Astrocyte (in vitro differentiated cells and primary cell): Measurements from ENCODE around the gene B4GALNT2. TPM values are rescaled to one million over a fixed set of nuclear protein-coding genes. Genes with fewer than 3 reads are reported as not detected.

ENCODE experiments used
- DNase-seq: peaks from one replicate; pipeline ENCODE4 v3.0.0-alpha.2; 2010; ENCODE audit warnings: low read depth
- FAIRE-seq: peaks from 2 replicates; lab custom pipeline; 2011; peaks lifted over from hg19 to GRCh38; lab: Jason Lieb, UNC
- H2AFZ ChIP-seq: 2 replicates; pipeline ENCODE4 v1.6.0; 2012; ENCODE audit warnings: low read depth, low read length, inconsistent platforms
- H3K27ac ChIP-seq: 2 replicates; pipeline ENCODE4 v1.5.1; 2011; ENCODE audit warnings: low read depth, low read length, inconsistent platforms
- H3K27me3 ChIP-seq: 2 replicates; pipeline ENCODE4 v1.6.0; 2011; ENCODE audit warnings: low read length, inconsistent platforms; ENCODE audit not compliant: insufficient read depth
- H3K36me3 ChIP-seq: 2 replicates; pipeline ENCODE4 v1.5.1; 2011; ENCODE audit warnings: low read length, inconsistent platforms; ENCODE audit not compliant: insufficient read depth
- H3K4me1 ChIP-seq: 2 replicates; pipeline ENCODE4 v1.5.1; 2011; ENCODE audit warnings: low read length, inconsistent platforms; ENCODE audit not compliant: insufficient read depth
- H3K4me2 ChIP-seq: 2 replicates; pipeline ENCODE4 v1.6.0; 2012; ENCODE audit warnings: low read length, inconsistent platforms
- H3K4me3 ChIP-seq: 2 replicates; pipeline ENCODE4 v1.5.1; 2011; ENCODE audit warnings: low read depth, mild to moderate bottlenecking, low read length, inconsistent platforms; ENCODE audit not compliant: insufficient read depth
- H3K79me2 ChIP-seq: 2 replicates; pipeline ENCODE4 v1.6.0; 2012; ENCODE audit warnings: mild to moderate bottlenecking, low read length, inconsistent platforms; ENCODE audit not compliant: insufficient read depth
- H3K9ac ChIP-seq: 2 replicates; pipeline ENCODE4 v1.6.0; 2012; ENCODE audit warnings: mild to moderate bottlenecking, low read length, inconsistent platforms
- H3K9me3 ChIP-seq: 2 replicates; pipeline ENCODE4 v1.5.1; 2012; ENCODE audit warnings: low read depth, mild to moderate bottlenecking, low read length, inconsistent platforms; ENCODE audit not compliant: insufficient read depth
- H4K20me1 ChIP-seq: 2 replicates; pipeline ENCODE4 v1.6.0; 2012; ENCODE audit warnings: low read length, inconsistent platforms; ENCODE audit not compliant: insufficient read depth
- H3K27ac Mint-ChIP-seq: one replicate; pipeline ENCODE4 v1.8.0; 2021; ENCODE audit warnings: mild to moderate bottlenecking, mixed read lengths; ENCODE audit not compliant: unreplicated experiment
- H3K27me3 Mint-ChIP-seq: one replicate; pipeline ENCODE4 v1.8.0; 2021; ENCODE audit warnings: low read depth, mixed read lengths; ENCODE audit not compliant: unreplicated experiment
- H3K36me3 Mint-ChIP-seq: one replicate; pipeline ENCODE4 v1.8.0; 2021; ENCODE audit warnings: low read depth, mixed read lengths; ENCODE audit not compliant: unreplicated experiment
- H3K4me1 Mint-ChIP-seq: one replicate; pipeline ENCODE4 v1.8.0; 2021; ENCODE audit warnings: low read depth, mixed read lengths; ENCODE audit not compliant: unreplicated experiment
- H3K4me3 Mint-ChIP-seq: one replicate; pipeline ENCODE4 v1.8.0; 2021; ENCODE audit warnings: mild to moderate bottlenecking, moderate library complexity, mixed read lengths; ENCODE audit not compliant: unreplicated experiment
- H3K9me3 Mint-ChIP-seq: one replicate; pipeline ENCODE4 v1.8.0; 2021; ENCODE audit warnings: mild to moderate bottlenecking, mixed read lengths; ENCODE audit not compliant: unreplicated experiment
- CTCF ChIP-seq: IDR thresholded peaks from 2 replicates; pipeline ENCODE4 v1.5.1; 2011; ENCODE audit warnings: low read depth, mild to moderate bottlenecking, inconsistent platforms, low read length, moderate library complexity; ENCODE audit not compliant: insufficient read depth
- EZH2 ChIP-seq: IDR thresholded peaks from 2 replicates; pipeline ENCODE4 v1.6.1; 2012; ENCODE audit warnings: mild to moderate bottlenecking, low read length, inconsistent platforms; ENCODE audit not compliant: insufficient read depth
- total RNA-seq: library from RNA; stranded (reverse); gene quantifications from 2 replicates; pipeline ENCODE4 v1.2.1, GENCODE V29; 2021

Gene B4GALNT2
- total RNA-seq, 1 donor from 2014 or later = not detected

- TF ChIP-seq CTCF (no peak), EZH2 (no peak)
- FAIRE-seq (no peak), DNase-seq (no peak)
- Mint-ChIP-seq H3K9me3 (peaks cover 13% of the 10 kb centered on the region), H3K36me3 (no peaks in the 10 kb centered on the region), H3K4me3 (no peak overlapping the region), H3K4me1 (no peaks in the 10 kb centered on the region), H3K27ac (no peak overlapping the region), H3K27me3 (peaks cover 8% of the 10 kb centered on the region)
- Histone ChIP-seq H3K4me2 (no peak overlapping the region), H3K9me3 (no peaks in the 10 kb centered on the region), H3K4me1 (no peaks in the 10 kb centered on the region), H3K4me3 (no peak overlapping the region), H3K36me3 (no peaks in the 10 kb centered on the region), H3K79me2 (no peaks in the 10 kb centered on the region), H2AFZ (no peak overlapping the region), H3K27ac (no peak overlapping the region), H3K27me3 (peaks cover 4% of the 10 kb centered on the region), H3K9ac (no peak overlapping the region), H4K20me1 (no peaks in the 10 kb centered on the region)
These were observed 10.8 kb upstream of the B4GALNT2 start for GRCh38 chr17:49121696-49122292.

GRCh38 chr17:49122566-49122965, 10.0 kb upstream of the B4GALNT2 start:
- Histone ChIP-seq H2AFZ (no peak overlapping the region), H3K79me2 (no peaks in the 10 kb centered on the region), H3K27ac (no peak overlapping the region), H3K36me3 (no peaks in the 10 kb centered on the region), H3K4me3 (no peak overlapping the region), H3K4me2 (no peak overlapping the region), H3K27me3 (peaks cover 4% of the 10 kb centered on the region), H3K9me3 (no peaks in the 10 kb centered on the region), H4K20me1 (no peaks in the 10 kb centered on the region), H3K9ac (no peak overlapping the region), H3K4me1 (no peaks in the 10 kb centered on the region)
- Mint-ChIP-seq H3K4me1 (no peaks in the 10 kb centered on the region), H3K27me3 (peaks cover 5% of the 10 kb centered on the region), H3K4me3 (no peak overlapping the region), H3K27ac (no peak overlapping the region), H3K36me3 (no peaks in the 10 kb centered on the region), H3K9me3 (peaks cover 13% of the 10 kb centered on the region)
- FAIRE-seq (no peak), DNase-seq (no peak)
- no peak for TF ChIP-seq EZH2
- TF ChIP-seq CTCF = no peak

DNA sequence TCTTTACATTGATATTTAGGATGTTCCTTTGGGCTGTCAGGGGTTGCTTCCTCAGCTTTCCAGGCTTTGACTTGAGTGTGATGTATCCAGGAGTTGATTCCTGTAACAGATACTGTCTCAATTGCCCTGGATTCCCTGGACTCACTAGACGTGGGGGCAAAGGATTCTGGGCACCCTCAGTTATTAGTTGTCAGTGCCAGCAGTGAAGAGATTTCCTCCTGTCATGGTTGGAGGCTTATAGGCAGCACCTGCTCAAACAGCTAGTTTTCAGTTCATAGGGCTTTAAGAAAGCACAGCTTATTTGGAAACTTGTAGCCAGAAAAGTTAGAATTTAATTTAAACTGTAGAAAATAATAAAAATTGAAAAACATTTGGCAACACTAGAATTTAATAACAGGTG, 9.5 kb upstream of the B4GALNT2 start:
- H3K27ac ChIP-seq = no peak overlapping the region
- H2AFZ ChIP-seq = no peak overlapping the region
- no peaks in the 10 kb centered on the region for H3K79me2 ChIP-seq
- H3K9me3 ChIP-seq = peaks cover under 1% of the 10 kb centered on the region
- Mint-ChIP-seq H3K4me3 (no peak overlapping the region), H3K9me3 (peaks cover 15% of the 10 kb centered on the region), H3K27ac (no peak overlapping the region), H3K27me3 (peaks cover 6% of the 10 kb centered on the region), H3K4me1 (no peaks in the 10 kb centered on the region), H3K36me3 (no peaks in the 10 kb centered on the region)
- H3K4me2 ChIP-seq = no peak overlapping the region
- H3K4me1 ChIP-seq = no peaks in the 10 kb centered on the region
- H4K20me1 ChIP-seq = no peaks in the 10 kb centered on the region
- no peak for DNase-seq
- TF ChIP-seq CTCF (no peak), EZH2 (no peak)
- FAIRE-seq = no peak
- H3K36me3 ChIP-seq = no peaks in the 10 kb centered on the region
- H3K4me3 ChIP-seq = no peak overlapping the region
- no peak overlapping the region for H3K9ac ChIP-seq
- peaks cover under 1% of the 10 kb centered on the region for H3K27me3 ChIP-seq
